Body of pancreas (tissue), 4 donors: ENCODE results near the gene IFIT5.

Experiments
- POLR2A ChIP-seq, 3 donors: fragments of 450-650 bp; IDR thresholded peaks; one replicate each; pipeline ENCODE4 v1.6.1; 2016; ENCODE audit warnings: antibody characterized with exemption in 3 of 3, mild to moderate bottlenecking in 2 of 3
- TF ChIP-seq, protein P1 (sequence below), 7 experiments: fragments of 450-650 bp in 4 of 7; fragments of 200-600 bp in 3 of 7; sonication (generic) in 3 of 7; IDR thresholded peaks; one replicate each; pipeline ENCODE4 v1.5.1; 2016 to 2019; ENCODE audit warnings: antibody characterized with exemption in 7 of 7

DNA sequence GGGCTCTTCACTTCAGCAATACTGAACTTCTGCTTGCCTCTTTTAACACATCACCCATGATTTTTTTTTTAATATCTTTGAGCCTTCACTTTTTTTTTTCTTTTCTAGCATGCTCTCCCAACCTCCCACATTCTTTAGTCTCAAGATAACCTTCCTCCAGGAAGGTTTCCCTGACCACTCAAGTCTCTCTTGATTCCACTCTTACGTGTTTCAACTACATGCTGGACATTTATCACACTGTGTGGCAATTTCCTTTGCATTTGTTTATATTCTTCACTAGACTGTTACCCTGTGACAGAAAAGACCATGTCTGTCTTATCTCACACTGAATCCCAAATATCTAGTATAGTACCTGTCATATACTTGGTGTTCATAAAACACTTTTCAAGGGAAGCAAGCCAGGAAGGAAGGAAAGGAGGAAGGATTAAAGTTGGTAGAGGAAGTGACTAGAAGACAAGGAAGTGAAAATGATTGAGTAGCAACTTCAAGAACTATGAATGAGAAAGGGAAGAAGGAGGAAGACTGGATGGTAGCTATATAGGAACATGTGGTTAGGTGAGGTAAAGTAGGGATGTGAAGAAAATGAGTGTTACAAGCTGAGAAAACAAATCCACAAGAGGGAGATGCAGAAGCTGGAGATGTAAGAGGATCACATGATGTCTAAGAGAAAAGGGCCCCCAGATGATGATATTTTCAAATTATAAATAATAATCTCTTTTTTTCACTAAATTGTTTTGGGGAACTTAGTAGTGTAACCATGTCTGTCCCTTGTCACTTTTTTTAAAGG lies 40.4 kb downstream of the IFIT5 start:
- TF ChIP-seq, protein P1, sequence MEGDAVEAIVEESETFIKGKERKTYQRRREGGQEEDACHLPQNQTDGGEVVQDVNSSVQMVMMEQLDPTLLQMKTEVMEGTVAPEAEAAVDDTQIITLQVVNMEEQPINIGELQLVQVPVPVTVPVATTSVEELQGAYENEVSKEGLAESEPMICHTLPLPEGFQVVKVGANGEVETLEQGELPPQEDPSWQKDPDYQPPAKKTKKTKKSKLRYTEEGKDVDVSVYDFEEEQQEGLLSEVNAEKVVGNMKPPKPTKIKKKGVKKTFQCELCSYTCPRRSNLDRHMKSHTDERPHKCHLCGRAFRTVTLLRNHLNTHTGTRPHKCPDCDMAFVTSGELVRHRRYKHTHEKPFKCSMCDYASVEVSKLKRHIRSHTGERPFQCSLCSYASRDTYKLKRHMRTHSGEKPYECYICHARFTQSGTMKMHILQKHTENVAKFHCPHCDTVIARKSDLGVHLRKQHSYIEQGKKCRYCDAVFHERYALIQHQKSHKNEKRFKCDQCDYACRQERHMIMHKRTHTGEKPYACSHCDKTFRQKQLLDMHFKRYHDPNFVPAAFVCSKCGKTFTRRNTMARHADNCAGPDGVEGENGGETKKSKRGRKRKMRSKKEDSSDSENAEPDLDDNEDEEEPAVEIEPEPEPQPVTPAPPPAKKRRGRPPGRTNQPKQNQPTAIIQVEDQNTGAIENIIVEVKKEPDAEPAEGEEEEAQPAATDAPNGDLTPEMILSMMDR (IDR thresholded peaks at IDR 0.05): no peak
- no peak for TF ChIP-seq POLR2A (IDR thresholded peaks at IDR 0.05)
